OCI-LY7 (cell line): ENCODE data around the gene BMAL1. TPM values are rescaled to one million over a fixed set of nuclear protein-coding genes. Genes with fewer than 3 reads are reported as not detected.

Source experiments
- BruUV-seq: library from RNA; stranded (reverse); fragments of 400-500 nt; replicated peaks from 2 replicates; lab custom pipeline; 2021; lab: Mats Ljungman, UMichigan
- CTCF ChIA-PET: fragments of 300-600 bp; sonication (Branson Sonifier 250); formaldehyde crosslinking; loops from one replicate; lab custom pipeline; 2022; ENCODE audit warnings: antibody characterized with exemption; ENCODE audit not compliant: unreplicated experiment; lab: Charles Lee
- POLR2A ChIA-PET: fragments of 300-600 bp; sonication (Branson Sonifier 250); formaldehyde crosslinking; loops from one replicate; lab custom pipeline; 2022; ENCODE audit warnings: antibody characterized with exemption; lab: Charles Lee
- DNase-seq: peaks from one replicate; pipeline ENCODE4 v3.0.0-alpha.2; 2015; ENCODE audit warnings: low spot score
- H2AFZ ChIP-seq: fragments of 200-600 bp; sonication (generic), shearing (Covaris generic); 2 replicates; pipeline ENCODE4 v1.6.1; 2014; ENCODE audit warnings: mild to moderate bottlenecking, antibody characterized with exemption, low read length, moderate library complexity
- H3K27ac ChIP-seq: fragments of 200-600 bp; sonication (generic); 2 replicates; pipeline ENCODE4 v1.5.1; 2014; ENCODE audit warnings: mixed run types, low read depth, mild to moderate bottlenecking, moderate library complexity, low read length, inconsistent platforms; ENCODE audit not compliant: poor library complexity, severe bottlenecking
- H3K36me3 ChIP-seq: fragments of 200-600 bp; sonication (generic); 2 replicates; pipeline ENCODE4 v1.6.1; 2014; ENCODE audit warnings: mild to moderate bottlenecking, antibody characterized with exemption, low read length, moderate library complexity, mixed read lengths; ENCODE audit not compliant: insufficient read depth
- H3K4me1 ChIP-seq: fragments of 200-600 bp; sonication (generic); 2 replicates; pipeline ENCODE4 v1.5.1; 2014; ENCODE audit warnings: mild to moderate bottlenecking, low read length; ENCODE audit not compliant: insufficient read depth, poor library complexity, severe bottlenecking
- H3K4me2 ChIP-seq: fragments of 200-600 bp; sonication (generic); 2 replicates; pipeline ENCODE4 v1.6.1; 2014; ENCODE audit warnings: mild to moderate bottlenecking, low read length
- H3K4me3 ChIP-seq: fragments of 200-600 bp; sonication (generic); 2 replicates; pipeline ENCODE4 v1.5.1; 2014; ENCODE audit warnings: mild to moderate bottlenecking, low read depth, low read length; ENCODE audit not compliant: poor library complexity, severe bottlenecking
- H3K79me2 ChIP-seq: fragments of 200-600 bp; sonication (generic); 2 replicates; pipeline ENCODE4 v1.6.1; 2016; ENCODE audit warnings: low read depth, mild to moderate bottlenecking, low read length, moderate library complexity, mixed read lengths; ENCODE audit not compliant: insufficient read depth
- H3K9me2 ChIP-seq: fragments of 200-600 bp; sonication (generic); 2 replicates; pipeline ENCODE4 v1.6.1; 2016; ENCODE audit warnings: mild to moderate bottlenecking, low read length, mixed read lengths; ENCODE audit not compliant: insufficient read depth
- H3K9me3 ChIP-seq: fragments of 200-600 bp; sonication (generic); 2 replicates; pipeline ENCODE4 v1.6.1; 2014; ENCODE audit warnings: mild to moderate bottlenecking, mixed run types, low read length, mixed read lengths
- H4K20me1 ChIP-seq: fragments of 200-600 bp; sonication (generic); 2 replicates; pipeline ENCODE4 v1.6.1; 2014; ENCODE audit warnings: mild to moderate bottlenecking, antibody characterized with exemption, low read length, moderate library complexity, mixed read lengths; ENCODE audit not compliant: insufficient read depth
- CTCF ChIP-seq: fragments of 200-600 bp; sonication (generic); conservative IDR thresholded peaks from 2 replicates; pipeline ENCODE4 v1.5.1; 2014; ENCODE audit warnings: mild to moderate bottlenecking, antibody characterized with exemption, low read length, moderate library complexity, mixed read lengths
- EZH2phosphoT487 ChIP-seq: fragments of 200-600 bp; sonication (generic); IDR thresholded peaks from 2 replicates; pipeline ENCODE4 v1.6.1; 2018; ENCODE audit warnings: low read depth, borderline replicate concordance, mild to moderate bottlenecking, mixed run types, antibody characterized with exemption, low read length, moderate library complexity, mixed read lengths
- intact Hi-C: fragments of 100-400 bp; cut with micrococcal nuclease; formaldehyde crosslinking; loops from one replicate; pipeline ENCODE4 v1.10.0; 2022; ENCODE audit not compliant: unreplicated experiment
- total RNA-seq, 2 experiments: library from RNA; depleted of rRNA in 1 of 2; stranded (reverse); fragments of >200 nt in 1 of 2; shearing (Covaris generic) in 1 of 2; gene quantifications; 2 replicates each; pipeline ENCODE4 v1.2.3, GENCODE V29; 2014 to 2022

Gene BMAL1
- total RNA-seq, 2 experiments from 2014 or later, result not detected

DNA sequence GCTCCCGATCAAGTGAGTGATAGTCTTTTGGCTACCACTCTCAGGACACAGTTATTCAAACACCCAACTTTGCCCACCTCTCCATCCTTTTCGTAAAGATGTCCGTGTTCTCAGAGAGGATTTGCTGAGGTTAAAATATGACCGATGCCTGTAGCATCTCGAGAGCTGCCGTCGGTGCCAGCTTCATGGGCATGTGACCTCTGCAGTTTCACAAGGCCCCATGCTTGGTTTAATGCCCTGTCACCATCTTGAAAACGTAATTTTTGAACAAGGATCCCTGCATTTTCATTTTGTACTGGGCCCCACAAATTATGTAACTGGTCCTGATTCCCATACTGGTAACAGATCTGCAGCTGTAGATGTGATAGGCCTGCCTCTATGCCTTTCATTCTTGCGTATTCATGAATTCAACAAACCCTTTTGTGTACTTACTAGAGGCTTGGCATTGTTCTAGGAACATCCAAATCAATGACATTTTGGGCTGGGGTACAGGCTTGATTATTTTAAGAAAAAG is 85.1 kb downstream of the BMAL1 start:
- Histone ChIP-seq H3K9me3 (no peaks in the 10 kb centered on the region), H2AFZ (no peak overlapping the region), H3K36me3 (no peaks in the 10 kb centered on the region), H3K4me3 (no peak overlapping the region), H3K27ac (no peak overlapping the region), H3K9me2 (no peaks in the 10 kb centered on the region), H4K20me1 (no peaks in the 10 kb centered on the region), H3K79me2 (no peaks in the 10 kb centered on the region), H3K4me1 (no peaks in the 10 kb centered on the region), H3K4me2 (no peak overlapping the region)
- no TSS peak for BruUV-seq
- POLR2A ChIA-PET, result interaction anchor here (0.6 kb wide), 1 partner anchor 118 kb away, joined by 3 read pairs; no protein-coding TSS in a partner anchor
- intact Hi-C loops, result no loop called here
- TF ChIP-seq EZH2phosphoT487 (no peak), CTCF (no peak)
- DNase-seq, result no peak
- CTCF ChIA-PET, result no interaction called here

DNA sequence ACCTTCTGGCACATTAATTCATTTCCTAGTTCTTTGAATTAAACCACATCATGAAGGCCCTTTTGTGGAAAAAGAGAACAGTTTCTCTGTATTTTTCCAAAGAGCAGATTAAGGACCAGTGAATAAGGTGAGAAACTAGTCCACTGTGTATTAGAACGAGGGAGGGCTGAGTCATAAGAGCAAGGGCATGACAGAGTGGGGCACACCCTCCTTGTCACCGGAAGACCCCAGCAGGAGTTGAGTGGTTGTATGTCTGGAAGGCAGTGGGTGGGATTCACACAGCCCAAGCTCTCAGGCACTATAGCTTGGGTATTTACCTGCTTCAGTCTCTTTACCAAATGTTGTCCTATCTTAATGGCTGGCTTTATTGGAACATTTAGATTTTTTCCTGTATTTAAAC is 86.8 kb downstream of the BMAL1 start:
- TF ChIP-seq EZH2phosphoT487 (no peak), CTCF (no peak)
- Histone ChIP-seq H3K79me2 (no peaks in the 10 kb centered on the region), H3K36me3 (no peaks in the 10 kb centered on the region), H3K4me1 (no peaks in the 10 kb centered on the region), H3K4me2 (no peak overlapping the region), H3K9me2 (no peaks in the 10 kb centered on the region), H2AFZ (no peak overlapping the region), H3K9me3 (no peaks in the 10 kb centered on the region), H4K20me1 (no peaks in the 10 kb centered on the region), H3K4me3 (no peak overlapping the region), H3K27ac (no peak overlapping the region)
- BruUV-seq, result no TSS peak
- intact Hi-C loops, result no loop called here
- ChIA-PET POLR2A (no interaction called here), CTCF (no interaction called here)
- no peak for DNase-seq

DNA sequence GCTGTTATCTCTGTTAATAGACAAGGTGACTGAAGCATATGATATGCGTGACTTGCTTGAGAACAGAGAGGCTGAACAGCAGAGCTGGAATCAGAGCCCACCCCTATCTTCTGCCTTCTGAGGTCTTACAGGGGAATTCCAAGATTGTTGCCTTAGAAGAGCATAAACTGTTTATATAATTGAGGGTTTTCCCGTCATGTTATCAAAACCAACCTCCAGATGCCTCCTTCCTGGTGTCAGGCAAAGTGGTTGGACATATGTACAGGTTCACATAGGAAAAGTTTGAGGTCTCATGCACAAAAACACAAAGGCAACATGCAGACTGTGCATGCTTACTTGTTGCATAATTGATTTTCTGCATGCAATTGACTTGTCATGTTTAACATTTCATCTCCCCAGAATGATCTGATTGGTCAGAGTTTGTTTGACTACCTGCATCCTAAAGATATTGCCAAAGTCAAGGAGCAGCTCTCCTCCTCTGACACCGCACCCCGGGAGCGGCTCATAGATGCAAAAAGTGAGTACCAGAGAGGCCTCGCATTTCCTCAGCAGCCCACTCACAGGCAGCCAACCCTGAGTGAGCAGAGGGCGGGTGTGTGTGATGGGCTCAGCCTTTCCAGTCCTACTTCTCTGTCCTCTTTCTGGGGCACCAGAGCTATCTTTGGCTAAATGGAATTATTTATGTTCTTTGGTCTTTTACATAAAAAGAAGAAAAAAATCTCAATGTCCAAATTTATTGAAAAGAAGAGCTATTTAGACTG is 88.9 kb downstream of the BMAL1 start:
- Histone ChIP-seq H2AFZ (no peak overlapping the region), H3K4me1 (no peaks in the 10 kb centered on the region), H3K79me2 (no peaks in the 10 kb centered on the region), H4K20me1 (no peaks in the 10 kb centered on the region), H3K36me3 (no peaks in the 10 kb centered on the region), H3K4me2 (no peak overlapping the region), H3K9me3 (no peaks in the 10 kb centered on the region), H3K4me3 (no peak overlapping the region), H3K9me2 (no peaks in the 10 kb centered on the region), H3K27ac (no peak overlapping the region)
- CTCF ChIA-PET, result no interaction called here
- BruUV-seq, result no TSS peak
- POLR2A ChIA-PET, result interaction anchor here (1.2 kb wide), 1 partner anchor 17 kb away, joined by 3 read pairs; no protein-coding TSS in a partner anchor
- no peak for TF ChIP-seq EZH2phosphoT487
- no peak for TF ChIP-seq CTCF
- DNase-seq, result no peak
- intact Hi-C loops, result no loop called here
